ENCODE data around the gene FILIP1L.

Gene FILIP1L

DNA sequence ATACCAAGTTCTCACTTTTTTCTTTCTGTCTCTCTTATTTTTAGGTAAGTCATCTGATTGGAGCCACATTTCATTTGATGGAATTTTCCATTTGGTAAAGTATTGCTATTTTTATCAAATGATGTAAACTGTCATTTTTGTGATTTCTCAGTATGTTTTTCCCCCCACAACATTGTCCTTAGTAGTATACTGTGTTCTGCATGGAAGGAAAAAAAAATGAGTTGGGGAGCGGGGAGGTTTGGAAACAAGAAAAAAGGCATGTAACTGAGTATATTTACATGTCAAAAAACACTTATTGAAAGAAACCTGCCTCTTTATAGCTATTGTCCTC lies 104.2 kb downstream of the FILIP1L start:
- H3K4me3 ChIP-seq (ENCODE audit: low read length), result no peak overlapping the region
- peaks cover 9% of the 10 kb centered on the region for H3K4me1 ChIP-seq (ENCODE audit: insufficient read depth, low read length)
- no peaks in the 10 kb centered on the region for H3K9me3 ChIP-seq (ENCODE audit: low read length)
- H3K27me3 ChIP-seq (ENCODE audit: insufficient read depth, low read length), result no peaks in the 10 kb centered on the region
- H2AFZ ChIP-seq (ENCODE audit: low read depth, low read length), result no peak overlapping the region
- H3K36me3 ChIP-seq (ENCODE audit: insufficient read depth, low read length), result no peaks in the 10 kb centered on the region

GRCh38 chr3:100009276-100010086 lies 104.8 kb downstream of the FILIP1L start:
- Histone ChIP-seq H3K27me3 (ENCODE audit: insufficient read depth, low read length) (no peaks in the 10 kb centered on the region), H3K36me3 (ENCODE audit: insufficient read depth, low read length) (no peaks in the 10 kb centered on the region), H3K4me1 (ENCODE audit: insufficient read depth, low read length) (peaks cover 9% of the 10 kb centered on the region), H3K4me3 (ENCODE audit: low read length) (no peak overlapping the region), H2AFZ (ENCODE audit: low read depth, low read length) (no peak overlapping the region), H3K9me3 (ENCODE audit: low read length) (no peaks in the 10 kb centered on the region)

GRCh38 chr3:100008081-100008698 lies 106.1 kb downstream of the FILIP1L start:
- Histone ChIP-seq H3K4me1 (ENCODE audit: insufficient read depth, low read length) (peaks cover 9% of the 10 kb centered on the region), H3K9me3 (ENCODE audit: low read length) (no peaks in the 10 kb centered on the region), H2AFZ (ENCODE audit: low read depth, low read length) (no peak overlapping the region), H3K27me3 (ENCODE audit: insufficient read depth, low read length) (no peaks in the 10 kb centered on the region), H3K36me3 (ENCODE audit: insufficient read depth, low read length) (no peaks in the 10 kb centered on the region), H3K4me3 (ENCODE audit: low read length) (no peak overlapping the region)

- Histone ChIP-seq H3K4me3 (ENCODE audit: low read length) (no peak overlapping the region), H3K4me1 (ENCODE audit: insufficient read depth, low read length) (peaks cover 9% of the 10 kb centered on the region), H3K36me3 (ENCODE audit: insufficient read depth, low read length) (no peaks in the 10 kb centered on the region), H3K9me3 (ENCODE audit: low read length) (no peaks in the 10 kb centered on the region), H3K27me3 (ENCODE audit: insufficient read depth, low read length) (no peaks in the 10 kb centered on the region), H2AFZ (ENCODE audit: low read depth, low read length) (no peak overlapping the region)
Measured at GRCh38 chr3:100007313-100007712, 107.0 kb downstream of the FILIP1L start.

DNA sequence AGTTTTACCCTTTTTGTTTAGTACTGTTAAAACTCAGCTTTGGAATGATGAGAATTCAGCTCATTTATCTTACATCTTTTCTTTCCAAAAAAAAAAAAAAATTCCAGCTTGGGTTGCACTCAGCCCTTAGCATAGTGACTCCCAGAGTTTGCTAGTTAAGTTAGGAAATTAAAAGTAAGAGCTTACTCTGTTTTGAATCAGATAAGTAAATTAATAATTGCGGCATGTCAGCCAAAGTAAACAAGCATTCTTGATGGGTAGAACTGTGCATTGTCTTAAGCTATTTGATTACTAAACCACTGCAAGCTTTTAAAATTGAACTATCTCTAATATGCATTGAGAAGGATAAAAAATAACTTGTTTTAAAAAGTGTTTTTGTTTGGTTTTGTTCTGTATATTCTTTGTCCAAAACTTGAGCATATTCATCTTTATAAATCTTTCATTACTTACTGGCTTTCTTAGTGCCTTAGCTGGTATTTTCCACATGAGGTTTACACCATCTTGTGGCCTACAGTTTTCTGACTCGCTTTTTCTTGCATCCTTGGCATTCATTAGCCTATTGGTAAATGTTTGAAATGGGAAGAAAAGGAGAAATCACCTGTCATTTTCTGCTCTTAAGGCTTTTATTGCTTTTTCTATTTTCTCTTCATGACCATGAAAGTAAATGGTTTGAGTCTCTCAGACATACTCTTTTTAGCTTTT lies 107.6 kb downstream of the FILIP1L start:
- no peak overlapping the region for H2AFZ ChIP-seq (ENCODE audit: low read depth, low read length)
- H3K4me1 ChIP-seq (ENCODE audit: insufficient read depth, low read length), result peaks cover 9% of the 10 kb centered on the region
- H3K9me3 ChIP-seq (ENCODE audit: low read length), result no peaks in the 10 kb centered on the region
- no peak overlapping the region for H3K4me3 ChIP-seq (ENCODE audit: low read length)
- H3K36me3 ChIP-seq (ENCODE audit: insufficient read depth, low read length), result no peaks in the 10 kb centered on the region
- H3K27me3 ChIP-seq (ENCODE audit: insufficient read depth, low read length), result no peaks in the 10 kb centered on the region

GRCh38 chr3:100005665-100006393 lies 108.5 kb downstream of the FILIP1L start:
- no peak overlapping the region for H3K4me3 ChIP-seq (ENCODE audit: low read length)
- H3K9me3 ChIP-seq (ENCODE audit: low read length), result no peaks in the 10 kb centered on the region
- H3K4me1 ChIP-seq (ENCODE audit: insufficient read depth, low read length), result peaks cover 9% of the 10 kb centered on the region
- H3K27me3 ChIP-seq (ENCODE audit: insufficient read depth, low read length), result no peaks in the 10 kb centered on the region
- H2AFZ ChIP-seq (ENCODE audit: low read depth, low read length), result no peak overlapping the region
- H3K36me3 ChIP-seq (ENCODE audit: insufficient read depth, low read length), result no peaks in the 10 kb centered on the region

GRCh38 chr3:100004931-100005330 lies 109.4 kb downstream of the FILIP1L start:
- Histone ChIP-seq H3K4me3 (ENCODE audit: low read length) (no peak overlapping the region), H3K9me3 (ENCODE audit: low read length) (no peaks in the 10 kb centered on the region), H2AFZ (ENCODE audit: low read depth, low read length) (no peak overlapping the region), H3K27me3 (ENCODE audit: insufficient read depth, low read length) (no peaks in the 10 kb centered on the region), H3K36me3 (ENCODE audit: insufficient read depth, low read length) (no peaks in the 10 kb centered on the region), H3K4me1 (ENCODE audit: insufficient read depth, low read length) (peaks cover 9% of the 10 kb centered on the region)

GRCh38 chr3:100003609-100004503 lies 110.4 kb downstream of the FILIP1L start:
- no peak overlapping the region for H2AFZ ChIP-seq (ENCODE audit: low read depth, low read length)
- H3K27me3 ChIP-seq (ENCODE audit: insufficient read depth, low read length), result no peaks in the 10 kb centered on the region
- H3K4me1 ChIP-seq (ENCODE audit: insufficient read depth, low read length), result peaks cover 9% of the 10 kb centered on the region
- H3K4me3 ChIP-seq (ENCODE audit: low read length), result no peak overlapping the region
- no peaks in the 10 kb centered on the region for H3K9me3 ChIP-seq (ENCODE audit: low read length)
- no peaks in the 10 kb centered on the region for H3K36me3 ChIP-seq (ENCODE audit: insufficient read depth, low read length)

- Histone ChIP-seq H3K4me3 (ENCODE audit: low read length) (no peak overlapping the region), H3K27me3 (ENCODE audit: insufficient read depth, low read length) (no peaks in the 10 kb centered on the region), H3K4me1 (ENCODE audit: insufficient read depth, low read length) (peaks cover 9% of the 10 kb centered on the region), H3K36me3 (ENCODE audit: insufficient read depth, low read length) (no peaks in the 10 kb centered on the region), H2AFZ (ENCODE audit: low read depth, low read length) (no peak overlapping the region), H3K9me3 (ENCODE audit: low read length) (no peaks in the 10 kb centered on the region)
Measured at GRCh38 chr3:100002599-100003350, 111.5 kb downstream of the FILIP1L start.

- Histone ChIP-seq H3K4me3 (ENCODE audit: low read length) (no peak overlapping the region), H3K36me3 (ENCODE audit: insufficient read depth, low read length) (no peaks in the 10 kb centered on the region), H2AFZ (ENCODE audit: low read depth, low read length) (no peak overlapping the region), H3K27me3 (ENCODE audit: insufficient read depth, low read length) (no peaks in the 10 kb centered on the region), H3K4me1 (ENCODE audit: insufficient read depth, low read length) (peaks cover 7% of the 10 kb centered on the region), H3K9me3 (ENCODE audit: low read length) (no peaks in the 10 kb centered on the region)
Measured at GRCh38 chr3:100001526-100002270, 112.6 kb downstream of the FILIP1L start.

DNA sequence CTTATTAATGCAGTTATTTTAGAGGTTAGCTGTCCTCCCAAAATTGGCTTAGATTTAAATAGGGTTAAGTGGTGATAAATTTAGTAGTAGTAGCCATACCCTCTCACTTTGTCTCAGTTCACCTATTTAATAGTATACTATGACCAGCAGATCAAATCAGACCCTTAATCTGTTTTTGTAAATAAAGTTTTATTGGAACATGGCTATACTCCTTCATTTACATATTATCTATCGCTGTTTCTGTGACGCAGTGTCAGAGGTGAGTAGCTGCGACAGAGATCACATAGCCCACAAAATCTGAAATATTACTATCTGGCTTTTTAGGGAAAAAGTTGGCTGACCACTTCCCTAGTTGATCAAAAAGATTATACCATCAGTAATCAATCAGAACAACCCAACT lies 113.2 kb downstream of the FILIP1L start:
- Histone ChIP-seq H2AFZ (ENCODE audit: low read depth, low read length) (no peak overlapping the region), H3K36me3 (ENCODE audit: insufficient read depth, low read length) (no peaks in the 10 kb centered on the region), H3K27me3 (ENCODE audit: insufficient read depth, low read length) (no peaks in the 10 kb centered on the region), H3K4me3 (ENCODE audit: low read length) (no peak overlapping the region), H3K4me1 (ENCODE audit: insufficient read depth, low read length) (peaks cover 2% of the 10 kb centered on the region), H3K9me3 (ENCODE audit: low read length) (no peaks in the 10 kb centered on the region)
